GM19328 (cell line): ENCODE measurements around the gene PDZD8.
"Not testable (repeated sequence)": the region's sequence is repeated elsewhere in the genome, so short reads cannot be mapped to it uniquely, and the experiment has no call there.

Experiments used
- ATAC-seq: cut with Tn5 transposase; IDR thresholded peaks from one replicate; pipeline ENCODE4 v1.9.1; 2021; ENCODE audit warnings: mild to moderate bottlenecking, moderate library complexity; ENCODE audit not compliant: unreplicated experiment

The PDZD8 gene

GRCh38 chr10:117303451-117303850 is 71.8 kb downstream of the PDZD8 start:
- ATAC-seq: not testable (repeated sequence)

GRCh38 chr10:117300671-117301070 is 74.6 kb downstream of the PDZD8 start:
- ATAC-seq: no peak

GRCh38 chr10:117299435-117299834 is 75.8 kb downstream of the PDZD8 start:
- no peak for ATAC-seq

DNA sequence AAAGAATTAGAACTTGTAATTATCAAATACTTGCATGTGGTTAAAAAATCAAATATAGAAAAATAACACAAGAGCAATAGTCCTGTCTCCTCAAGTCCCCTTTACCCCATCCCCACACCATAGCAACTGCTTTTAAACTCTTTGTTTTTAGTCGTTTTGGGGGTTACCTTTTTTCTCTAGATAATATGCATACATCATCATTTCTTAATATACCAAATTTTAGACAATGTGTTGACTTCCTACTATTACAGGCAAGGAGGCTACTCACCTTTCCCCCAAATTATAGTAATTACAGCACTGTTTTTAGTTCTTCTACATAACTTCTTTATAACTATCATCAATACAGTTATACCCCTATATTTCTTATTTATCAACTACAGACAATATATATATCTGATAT is 77.0 kb downstream of the PDZD8 start:
- ATAC-seq: no peak

DNA sequence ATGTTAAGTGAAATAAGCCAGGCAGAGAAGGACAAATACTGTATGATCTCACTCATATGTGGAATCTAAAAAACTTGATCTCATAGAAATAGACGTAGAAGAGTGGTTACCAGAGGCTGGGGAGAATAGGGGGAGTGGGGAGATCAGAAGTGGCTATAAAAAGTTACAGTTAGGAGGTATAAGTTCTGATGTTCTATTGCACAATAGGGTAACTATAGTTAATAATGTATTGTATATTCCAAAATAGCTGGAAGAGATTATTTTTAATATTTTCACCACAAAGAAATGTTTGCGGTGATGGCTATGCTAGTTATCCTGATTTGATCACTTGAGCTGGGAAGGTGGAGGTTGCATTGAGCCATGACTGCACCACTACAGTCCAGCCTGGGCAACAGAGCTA is 80.5 kb downstream of the PDZD8 start:
- no peak for ATAC-seq

GRCh38 chr10:117294039-117294645 is 81.1 kb downstream of the PDZD8 start:
- ATAC-seq: no peak

DNA sequence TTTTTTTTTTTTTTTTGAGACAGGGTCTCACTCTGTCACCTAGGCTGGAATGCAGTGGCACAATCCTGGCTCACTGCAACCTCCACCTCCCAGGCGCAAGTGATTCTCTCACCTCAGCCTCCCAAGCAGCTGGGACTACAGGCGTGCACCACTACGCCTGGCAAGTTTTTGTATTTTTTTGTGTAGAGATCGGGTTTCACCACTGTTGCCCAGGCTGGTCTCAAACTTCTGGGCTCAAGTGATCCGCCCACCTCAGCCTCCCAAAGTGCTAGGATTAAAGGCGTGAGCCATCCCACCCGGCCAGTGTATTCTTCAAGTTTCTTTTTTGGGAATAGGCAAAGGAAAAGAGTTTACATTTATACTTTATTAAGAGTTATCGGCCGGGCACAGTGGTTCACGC is 84.4 kb downstream of the PDZD8 start:
- not testable (repeated sequence) for ATAC-seq

DNA sequence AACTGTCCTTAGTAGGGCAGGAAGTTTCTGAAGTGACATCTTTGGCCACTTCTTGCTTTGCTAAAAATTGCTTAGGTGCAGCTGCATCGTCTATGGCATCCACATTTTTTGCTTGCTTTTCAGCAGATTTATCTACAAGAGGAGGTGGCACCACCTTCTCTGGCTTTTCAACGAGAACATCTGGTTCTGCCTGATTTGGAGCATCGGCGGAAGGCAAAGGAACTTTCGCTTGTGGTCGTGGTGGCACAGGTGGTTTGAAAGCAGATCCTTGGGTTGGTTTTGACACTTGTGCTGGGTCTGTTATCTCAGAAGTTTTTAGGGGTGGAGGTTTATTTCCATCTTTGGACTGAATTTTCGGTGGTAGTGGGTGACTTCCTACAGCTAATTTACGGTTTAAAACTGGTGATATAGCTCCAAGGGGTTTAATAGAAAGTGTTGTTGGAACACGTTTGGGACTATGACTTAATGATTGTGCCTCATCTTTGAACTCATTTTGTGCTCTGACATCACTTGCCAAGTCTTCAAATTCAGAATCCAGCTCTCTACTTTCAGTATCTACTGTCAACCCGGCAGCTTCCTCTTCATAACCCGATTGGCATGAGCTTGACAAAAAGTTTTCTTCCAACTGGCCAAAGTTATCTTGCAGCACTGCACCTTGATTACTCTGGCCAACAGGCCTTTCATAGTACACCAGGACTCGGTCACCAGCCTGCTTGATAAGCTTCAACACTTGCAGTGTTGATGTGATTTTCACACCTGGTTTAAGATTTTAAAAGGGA is 90.3 kb downstream of the PDZD8 start:
- ATAC-seq: no peak

GRCh38 chr10:117277675-117278074 is 97.6 kb downstream of the PDZD8 start:
- ATAC-seq: no peak

DNA sequence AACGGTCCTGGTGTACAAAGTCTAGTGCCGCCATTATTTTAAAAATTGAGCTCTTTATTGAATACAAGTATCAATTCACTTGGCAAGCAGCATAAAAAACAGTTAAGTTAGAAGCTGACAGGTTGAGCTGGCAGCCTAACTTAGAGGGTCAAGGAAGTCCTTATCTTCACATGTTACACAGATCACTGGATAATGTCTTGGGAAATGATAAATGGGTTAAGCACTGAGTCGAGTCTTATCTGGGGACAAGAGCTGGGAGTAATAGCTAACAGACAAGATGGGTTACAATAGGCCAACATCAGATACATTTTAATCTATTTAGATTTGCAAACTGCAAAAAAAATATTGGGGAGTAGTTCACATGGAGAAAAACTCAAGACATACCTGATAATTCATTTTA is 100.1 kb downstream of the PDZD8 start:
- no peak for ATAC-seq

DNA sequence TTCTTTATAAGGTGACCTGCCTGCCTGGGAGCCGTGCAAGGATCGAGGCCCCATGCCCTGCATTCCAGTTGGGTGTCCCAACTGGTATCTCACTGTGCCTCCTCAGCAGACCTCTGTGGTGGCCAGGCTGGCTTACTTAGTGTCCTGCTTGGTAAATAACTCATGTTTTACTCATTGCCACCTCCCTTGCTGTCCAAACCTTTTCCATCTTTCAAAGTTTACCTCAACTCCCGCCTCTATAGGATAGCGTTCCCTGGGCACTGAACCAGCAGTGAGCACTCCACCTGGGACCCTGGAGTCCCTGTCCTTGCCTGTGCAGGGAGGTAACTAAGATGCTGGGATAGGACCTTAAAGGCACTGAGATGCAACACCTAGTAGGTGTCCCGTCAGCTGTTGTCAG is 100.7 kb downstream of the PDZD8 start:
- no peak for ATAC-seq

DNA sequence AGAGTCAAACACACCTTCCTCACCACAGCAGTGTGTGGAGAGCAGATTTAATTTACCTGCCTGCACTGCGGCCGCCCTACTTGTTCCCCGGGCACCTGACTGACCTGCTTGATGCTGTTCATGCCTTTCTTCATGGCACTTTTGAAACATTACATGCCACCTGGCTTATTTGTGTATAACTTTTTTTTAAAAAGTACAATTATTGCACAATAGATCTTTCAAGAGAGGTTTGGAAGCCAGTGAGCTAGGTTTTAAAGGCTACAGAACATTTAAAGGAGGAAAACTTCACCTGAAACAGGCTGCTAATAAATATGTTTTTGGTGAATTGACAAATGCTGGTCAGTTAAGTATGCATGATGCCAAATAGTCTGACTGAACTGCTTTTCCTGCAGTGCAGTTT is 101.3 kb downstream of the PDZD8 start:
- ATAC-seq: no peak

DNA sequence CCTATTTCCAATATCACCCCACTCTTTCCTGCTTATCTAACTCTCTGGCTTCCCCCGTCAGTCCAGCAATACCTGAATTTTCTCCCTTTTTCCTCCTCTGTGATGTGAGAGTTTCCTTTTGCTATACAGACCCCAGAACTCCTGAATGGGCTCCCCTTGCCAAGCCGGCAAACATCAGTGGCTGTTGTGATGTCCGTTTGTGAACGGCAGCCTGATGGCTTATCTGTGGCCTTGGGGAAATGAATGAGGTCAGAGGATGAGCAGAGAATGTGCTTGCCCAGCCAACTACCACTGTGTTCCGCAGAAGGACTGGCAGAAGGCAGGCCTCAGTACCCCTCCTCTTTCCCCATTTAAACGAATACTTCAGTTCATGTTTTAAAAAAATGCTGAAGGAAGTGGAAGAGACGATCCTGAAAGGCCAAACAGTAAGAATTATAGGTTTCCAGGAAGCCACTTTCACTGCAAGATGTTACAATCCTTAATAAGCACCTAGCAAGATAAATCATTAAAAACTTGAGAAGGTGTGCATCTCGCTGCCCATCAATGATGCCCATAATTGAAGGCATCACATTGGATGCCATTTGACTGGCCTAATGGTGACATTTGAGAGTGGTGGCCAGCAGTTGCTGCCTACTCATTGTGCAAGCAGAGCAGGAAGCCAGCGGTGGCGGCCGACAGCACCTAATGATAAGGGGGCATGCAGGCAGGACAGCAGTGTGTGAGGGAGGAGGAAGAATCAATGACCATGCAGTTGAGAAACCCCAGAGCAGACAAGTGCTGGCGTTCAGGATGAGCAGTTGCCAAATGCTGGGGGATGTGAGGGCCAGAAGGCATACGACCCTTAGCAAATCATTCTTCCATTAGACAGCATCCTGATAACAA is 102.8 kb downstream of the PDZD8 start:
- ATAC-seq: no peak

DNA sequence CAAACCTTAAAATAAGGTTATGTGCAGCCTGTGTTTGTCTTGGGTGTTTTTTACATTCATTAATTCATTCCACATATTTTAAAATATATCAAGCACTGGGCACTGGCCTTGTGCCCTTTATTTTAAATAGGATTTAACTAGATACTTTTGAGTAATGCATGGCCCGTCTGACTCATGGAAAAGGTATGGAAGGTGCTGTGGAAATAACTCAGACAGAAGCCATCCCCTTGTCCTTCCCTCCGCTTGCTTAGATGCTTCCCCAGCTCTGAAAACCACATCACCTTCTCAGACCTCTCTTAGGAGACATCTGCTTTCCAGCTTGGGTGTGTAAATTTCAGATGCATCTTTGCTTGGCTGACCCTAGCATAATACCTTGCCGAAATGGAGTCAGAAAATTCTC is 103.8 kb downstream of the PDZD8 start:
- no peak for ATAC-seq

DNA sequence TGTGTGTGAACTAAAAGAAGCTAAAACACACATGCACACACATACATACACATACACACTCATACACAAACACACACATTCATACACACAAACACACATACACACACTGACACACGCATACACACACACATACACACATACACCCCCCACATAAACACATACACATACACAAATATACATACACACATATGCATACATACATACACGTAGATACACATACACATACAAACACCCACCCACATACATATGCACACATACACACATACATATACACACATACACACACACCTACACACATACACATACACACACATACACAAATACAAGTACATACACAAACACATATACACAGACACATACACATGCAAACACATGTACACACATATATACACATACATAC is 106.3 kb downstream of the PDZD8 start:
- ATAC-seq: no peak

GRCh38 chr10:117268258-117268657 is 107.0 kb downstream of the PDZD8 start:
- no peak for ATAC-seq

DNA sequence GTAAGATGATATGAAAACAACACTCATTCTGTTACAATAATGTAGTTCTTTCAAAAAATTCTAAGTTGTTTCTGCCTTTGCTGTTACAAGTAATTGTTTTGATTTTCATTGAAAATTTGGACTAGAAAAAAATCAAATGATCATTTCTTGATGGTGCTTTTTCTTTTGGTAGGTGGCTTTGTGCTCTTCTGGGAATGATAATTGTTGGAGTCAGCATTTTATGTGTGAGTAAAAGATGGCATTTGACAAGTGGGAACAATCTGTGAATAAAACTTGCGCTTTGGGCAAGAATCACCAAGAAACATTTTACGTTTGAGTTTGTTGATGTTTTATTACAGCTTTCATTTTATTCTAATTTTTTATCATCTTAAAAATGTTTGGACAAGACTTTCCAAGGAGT is 108.4 kb downstream of the PDZD8 start:
- no peak for ATAC-seq

DNA sequence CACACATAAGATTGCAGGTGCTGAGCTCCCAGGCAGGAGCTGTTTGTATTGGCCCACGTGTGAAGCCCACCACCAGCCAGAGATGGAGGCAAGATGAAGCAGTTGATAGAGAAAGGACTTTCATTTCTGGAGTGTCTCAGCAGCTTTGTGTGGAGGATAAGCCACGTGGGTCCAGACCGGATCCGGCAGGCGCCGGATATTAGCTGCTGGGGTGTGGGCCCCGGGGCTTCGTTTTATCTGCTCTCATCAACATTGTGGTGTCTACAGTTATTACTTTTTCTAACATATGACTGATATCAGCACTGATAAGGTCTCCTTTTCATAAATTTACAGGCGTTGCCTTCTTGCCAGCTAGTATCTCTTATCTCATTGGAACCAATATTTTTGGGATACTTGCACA is 108.8 kb downstream of the PDZD8 start:
- no peak for ATAC-seq

GRCh38 chr10:117264782-117265181 is 110.5 kb downstream of the PDZD8 start:
- no peak for ATAC-seq

DNA sequence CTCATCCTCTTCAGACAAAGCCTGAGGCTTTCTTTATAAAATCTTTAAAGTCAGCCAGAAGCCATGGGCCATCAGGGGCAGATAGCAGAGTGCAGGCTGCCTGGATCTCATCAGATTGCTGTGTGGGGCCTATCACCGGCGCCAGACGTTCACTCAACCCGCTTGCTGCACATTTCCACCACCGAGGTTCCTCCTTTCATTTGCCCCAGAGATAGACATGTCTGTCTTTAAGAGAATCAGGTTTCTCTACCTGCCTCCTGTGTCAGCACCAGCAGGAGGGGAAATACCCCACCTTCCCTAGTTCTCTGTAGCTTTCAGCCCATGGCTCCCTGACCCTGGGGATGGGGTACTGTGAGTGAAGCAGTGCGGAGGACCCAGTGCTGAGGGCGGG is 112.3 kb downstream of the PDZD8 start:
- no peak for ATAC-seq

- no peak for ATAC-seq
Measured at GRCh38 chr10:117262291-117262902, 112.8 kb downstream of the PDZD8 start.
